HG03354 (cell line): ENCODE data around the gene CFAP99.
"Not testable (repeated sequence)": the region's sequence is repeated elsewhere in the genome, so short reads cannot be mapped to it uniquely, and the experiment has no call there.

Experiments used
- ATAC-seq: cut with Tn5 transposase; IDR thresholded peaks from one replicate; pipeline ENCODE4 v1.9.1; 2021; ENCODE audit warnings: mild to moderate bottlenecking; ENCODE audit not compliant: unreplicated experiment, poor library complexity, severe bottlenecking

CFAP99 gene

DNA sequence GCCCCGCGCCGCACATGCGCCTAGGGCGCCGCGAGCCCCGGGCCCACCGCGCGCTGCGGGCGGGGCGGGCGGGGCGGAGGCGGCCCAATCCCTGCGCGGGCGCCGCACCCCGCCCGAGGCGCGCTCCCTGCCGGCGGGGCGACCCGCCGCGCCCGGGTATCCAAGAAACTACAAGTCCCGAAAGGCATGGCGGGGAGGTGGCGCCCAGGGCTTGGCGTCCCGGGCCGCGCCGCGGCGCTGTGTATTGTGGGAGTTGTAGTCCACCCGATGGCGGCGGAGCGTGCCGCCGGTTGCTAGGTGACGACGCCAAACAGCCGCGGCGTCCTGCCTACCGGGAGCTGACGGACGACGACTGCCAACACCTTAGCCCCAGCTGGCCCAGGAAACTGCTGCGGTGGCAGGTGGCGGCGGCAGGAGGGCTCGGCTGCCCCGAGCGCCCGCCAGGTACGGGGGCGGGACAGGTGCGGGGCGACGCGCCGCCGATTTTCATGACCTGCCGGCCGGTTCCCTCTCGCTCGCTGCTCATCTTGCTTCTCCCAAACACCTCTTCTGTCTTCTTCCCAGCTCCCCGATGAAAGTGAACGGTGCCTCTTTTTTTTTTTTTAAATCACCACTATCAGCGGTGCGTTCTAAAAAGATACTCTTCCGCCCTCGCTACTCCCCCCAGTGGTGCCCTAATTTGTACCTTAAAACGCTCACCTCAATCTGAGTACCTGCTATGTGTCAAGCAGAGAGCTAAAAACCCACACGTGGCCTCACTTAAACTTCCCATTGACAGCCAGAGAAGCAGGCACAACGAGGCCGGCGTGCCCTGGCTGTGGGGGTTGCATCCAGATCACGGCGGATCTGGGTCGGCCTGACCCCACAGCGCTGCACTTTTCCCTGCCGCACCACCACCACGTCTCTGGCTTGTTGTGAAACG, at the start of gene CFAP99:
Gene CFAP99, plus strand, starts transcription at position 306 of the 922 bp plus-strand sequence.
- ATAC-seq = peak; percentile 93

DNA sequence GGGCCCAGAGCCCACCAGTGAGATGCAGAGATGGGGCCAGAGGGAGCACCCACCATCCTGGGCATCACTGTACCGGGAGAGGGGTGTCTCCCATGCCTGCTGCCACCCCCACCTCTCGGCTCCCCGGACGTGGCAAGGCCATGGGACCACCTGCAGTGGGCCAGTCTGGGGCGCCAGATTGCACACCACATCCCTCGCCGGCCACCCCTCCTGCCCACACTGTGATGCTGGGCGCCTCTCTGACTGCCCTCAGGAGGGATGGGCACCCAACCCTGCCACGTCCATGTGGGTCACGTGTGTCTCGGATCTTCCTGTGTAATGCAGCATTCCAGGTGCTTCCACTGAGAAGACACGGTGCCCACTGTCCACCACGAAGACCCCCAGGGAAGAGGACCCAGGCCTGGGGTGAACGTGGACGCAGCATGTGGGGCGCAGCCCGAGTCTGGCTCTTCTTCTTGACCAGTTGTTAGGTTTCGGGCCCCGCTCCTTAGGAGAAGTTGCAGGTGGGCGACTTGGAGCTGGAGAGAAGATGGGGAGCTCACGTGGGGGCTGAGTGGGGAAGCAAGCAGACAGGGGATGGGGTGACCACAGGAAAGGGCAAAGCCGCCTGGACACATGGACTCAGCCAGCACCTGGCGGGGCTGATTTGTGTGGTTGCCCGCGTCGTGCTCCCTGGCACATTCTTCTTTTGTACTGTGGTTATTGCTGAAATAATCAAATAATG, 48.0 kb upstream of the CFAP99 start:
- ATAC-seq = no peak

DNA sequence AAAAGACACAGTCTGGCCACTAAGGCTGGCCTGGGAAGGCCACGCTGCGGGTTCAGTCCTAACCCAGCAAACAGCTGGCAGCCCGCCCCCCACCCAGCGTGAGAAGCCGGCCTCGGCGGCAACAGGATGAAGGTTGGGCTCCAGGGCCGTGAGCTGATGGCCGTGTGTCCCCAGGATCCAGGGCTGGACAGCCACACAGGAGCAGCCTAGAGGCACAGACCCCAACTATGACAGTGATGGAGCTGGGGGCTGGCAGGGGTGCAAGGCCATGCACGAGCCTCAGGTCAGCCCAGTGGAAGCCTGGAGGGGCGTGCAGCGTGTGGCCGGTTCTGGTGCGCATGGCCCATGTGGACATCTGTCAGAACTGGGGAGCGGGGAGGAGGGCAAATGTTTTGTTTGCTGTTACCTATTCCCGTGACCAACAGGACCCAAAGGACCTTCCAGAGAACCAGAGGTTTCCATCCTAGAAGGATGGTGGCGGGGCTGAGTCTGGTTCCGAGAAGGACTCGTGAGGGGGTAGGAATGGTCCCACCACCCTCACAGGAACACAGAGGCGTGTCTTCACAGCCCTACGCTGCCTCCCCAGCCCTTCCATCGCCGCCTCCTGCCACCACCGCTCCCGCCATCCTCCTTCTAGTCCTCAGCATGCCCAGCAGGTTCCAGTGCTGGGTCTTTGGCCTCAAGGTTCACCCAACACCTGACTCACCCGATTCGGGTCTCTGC, 46.8 kb upstream of the CFAP99 start:
- no peak for ATAC-seq

DNA sequence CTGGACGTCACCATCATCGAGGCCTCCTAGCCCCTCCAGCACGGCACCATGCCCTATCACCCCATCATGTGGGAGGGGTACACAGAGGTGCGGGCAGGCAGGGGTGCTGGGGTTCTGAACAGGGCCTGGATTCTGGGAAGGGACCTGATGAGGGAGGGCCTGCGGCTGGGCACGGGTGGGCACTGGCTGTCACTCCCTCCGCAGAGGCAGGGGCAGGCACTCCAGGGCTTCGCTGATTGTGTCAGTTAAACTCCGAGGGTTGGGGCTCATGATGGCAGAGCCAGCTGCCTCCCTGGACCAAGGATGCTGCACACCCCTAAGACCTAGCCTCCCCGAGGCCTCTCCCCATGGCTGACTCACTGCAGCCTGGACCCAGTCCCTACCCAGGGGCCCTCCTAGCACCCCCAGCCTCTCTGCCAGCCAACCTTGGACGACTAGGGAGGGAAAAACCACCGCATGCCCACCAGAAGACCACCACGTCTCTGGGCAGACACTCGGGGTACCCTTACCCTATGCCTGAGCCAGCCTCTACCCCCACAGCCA, 46.2 kb upstream of the CFAP99 start:
- no peak for ATAC-seq

DNA sequence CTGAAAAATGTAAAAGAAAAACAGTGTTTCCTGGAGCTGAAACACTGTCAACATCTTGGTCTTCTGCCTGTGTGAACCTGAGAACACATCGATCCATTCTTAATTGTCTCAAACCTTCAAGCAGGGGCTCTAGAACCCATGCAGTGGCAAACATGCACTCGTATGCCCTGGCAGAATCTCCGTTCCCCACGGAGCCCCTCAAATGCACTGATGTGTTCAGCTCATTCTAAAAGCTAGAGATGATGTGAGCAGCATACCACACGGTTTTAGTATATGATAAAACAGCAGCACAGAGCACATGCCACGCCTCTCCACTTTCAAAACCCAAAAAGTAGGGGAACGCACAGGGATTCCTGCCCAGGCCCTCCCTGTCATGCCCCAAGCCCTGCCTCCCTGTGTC, 45.2 kb upstream of the CFAP99 start:
- no peak for ATAC-seq

DNA sequence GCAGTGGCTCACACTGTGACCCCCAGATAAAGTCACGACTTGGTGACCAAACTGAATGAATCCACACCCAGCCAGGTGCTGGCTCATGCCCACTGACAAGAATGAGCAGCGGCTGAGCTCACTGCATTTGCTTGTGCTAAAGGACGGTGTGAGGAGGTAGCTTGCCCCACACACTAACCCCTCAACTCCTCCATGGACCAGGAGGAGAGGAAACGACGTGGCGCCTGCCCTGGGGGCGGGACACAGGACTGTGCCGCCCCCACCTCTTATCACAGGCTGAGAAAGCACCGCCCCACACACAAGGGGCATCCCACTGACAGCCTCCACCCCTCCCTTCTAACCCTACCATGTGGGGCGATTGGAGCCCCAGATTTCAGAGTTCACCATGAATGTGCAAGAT, 43.3 kb upstream of the CFAP99 start:
- no peak for ATAC-seq

- no peak for ATAC-seq
These were observed 41.5 kb upstream of the CFAP99 start for GRCh38 chr4:2377241-2377640.

DNA sequence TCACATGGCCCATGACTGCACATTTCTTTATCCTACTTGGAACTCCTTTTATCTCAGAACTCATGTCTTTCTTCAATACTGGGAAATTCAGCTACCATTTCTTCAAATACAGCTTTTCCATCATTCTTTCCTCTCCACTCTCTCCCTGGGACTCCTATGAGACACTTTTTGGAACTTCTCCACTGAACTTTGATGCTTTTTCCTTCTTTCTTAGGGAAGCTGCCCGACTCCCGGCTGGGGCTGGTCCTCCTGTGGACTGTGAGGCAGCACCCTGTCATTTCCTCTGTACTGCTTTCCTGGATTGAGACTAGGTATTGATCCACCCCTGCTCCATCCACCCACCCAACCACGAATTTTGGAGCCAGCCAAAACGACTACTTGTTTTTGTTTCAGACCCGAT, 40.4 kb upstream of the CFAP99 start:
- ATAC-seq = no peak

GRCh38 chr4:2378898-2379297, 39.9 kb upstream of the CFAP99 start:
- ATAC-seq = no peak

GRCh38 chr4:2380589-2380988, 38.2 kb upstream of the CFAP99 start:
- ATAC-seq = not testable (repeated sequence)

GRCh38 chr4:2382769-2383202, 36.0 kb upstream of the CFAP99 start:
- ATAC-seq = not testable (repeated sequence)

GRCh38 chr4:2383220-2383631, 35.5 kb upstream of the CFAP99 start:
- not testable (repeated sequence) for ATAC-seq

GRCh38 chr4:2383760-2384159, 35.0 kb upstream of the CFAP99 start:
- no peak for ATAC-seq

GRCh38 chr4:2384245-2384644, 34.5 kb upstream of the CFAP99 start:
- ATAC-seq = no peak

DNA sequence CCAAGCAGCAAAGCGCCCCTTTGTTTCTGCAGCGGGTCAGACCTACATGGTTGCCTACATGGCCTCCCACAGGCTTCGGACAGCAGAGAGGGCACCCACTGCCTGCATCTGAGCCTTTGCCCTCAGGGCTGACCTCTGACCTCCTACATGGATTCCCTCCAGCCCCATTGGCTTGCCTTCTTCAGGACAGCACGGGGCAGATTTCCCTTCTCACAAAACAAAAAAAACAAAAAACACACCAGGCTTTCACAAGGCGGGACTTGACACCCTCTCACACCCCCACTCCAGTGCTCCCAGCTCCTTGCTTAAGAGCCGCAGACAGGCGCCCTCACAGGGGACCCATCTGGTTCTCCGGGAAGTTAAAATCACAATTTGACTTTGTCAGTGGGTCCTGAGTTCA, 33.2 kb upstream of the CFAP99 start:
- no peak for ATAC-seq

GRCh38 chr4:2386717-2387116, 32.0 kb upstream of the CFAP99 start:
- ATAC-seq = no peak

- ATAC-seq = no peak
These were observed 31.5 kb upstream of the CFAP99 start for GRCh38 chr4:2387218-2387617.

DNA sequence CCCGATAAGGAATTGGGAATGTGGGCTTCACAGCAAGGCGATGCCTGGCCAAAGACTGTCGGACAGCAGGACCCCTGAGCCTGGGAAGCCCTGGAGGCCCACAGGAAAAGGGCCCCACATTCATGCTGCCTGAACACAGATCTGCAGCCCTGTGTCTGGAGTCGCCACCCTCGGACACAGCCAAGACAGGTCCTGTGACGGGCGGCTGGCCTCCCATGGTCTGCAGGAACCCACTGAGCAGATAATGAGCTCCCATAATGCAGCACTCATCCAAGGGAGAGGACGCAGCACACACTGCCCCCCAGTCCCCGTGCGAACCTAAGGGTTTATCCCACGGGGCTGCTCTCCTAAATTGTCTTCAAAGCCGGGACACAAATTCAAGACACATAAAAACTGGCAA, 30.9 kb upstream of the CFAP99 start:
- no peak for ATAC-seq

- ATAC-seq = no peak
These were observed 30.1 kb upstream of the CFAP99 start for GRCh38 chr4:2388429-2389182.
